Skin epidermis (tissue), 12 donors: Measurements from ENCODE around the gene HMGA1.

Experiments used
- H3K27ac ChIP-seq, 21 experiments: fragments of 200-600 bp; sonication (generic) in 11 of 21; one replicate each; pipeline ENCODE4 v1.5.0; 2020; ENCODE audit warnings: mild to moderate bottlenecking in 3 of 21, inconsistent platforms in 2 of 21, moderate library complexity in 2 of 21
- H3K4me3 ChIP-seq, 7 experiments: fragments of 200-600 bp; sonication (generic) in 2 of 7; one replicate each; pipeline ENCODE4 v1.5.0; 2020; ENCODE audit warnings: inconsistent platforms in 2 of 7, mild to moderate bottlenecking in 2 of 7, moderate library complexity in 1 of 7

The HMGA1 gene

DNA sequence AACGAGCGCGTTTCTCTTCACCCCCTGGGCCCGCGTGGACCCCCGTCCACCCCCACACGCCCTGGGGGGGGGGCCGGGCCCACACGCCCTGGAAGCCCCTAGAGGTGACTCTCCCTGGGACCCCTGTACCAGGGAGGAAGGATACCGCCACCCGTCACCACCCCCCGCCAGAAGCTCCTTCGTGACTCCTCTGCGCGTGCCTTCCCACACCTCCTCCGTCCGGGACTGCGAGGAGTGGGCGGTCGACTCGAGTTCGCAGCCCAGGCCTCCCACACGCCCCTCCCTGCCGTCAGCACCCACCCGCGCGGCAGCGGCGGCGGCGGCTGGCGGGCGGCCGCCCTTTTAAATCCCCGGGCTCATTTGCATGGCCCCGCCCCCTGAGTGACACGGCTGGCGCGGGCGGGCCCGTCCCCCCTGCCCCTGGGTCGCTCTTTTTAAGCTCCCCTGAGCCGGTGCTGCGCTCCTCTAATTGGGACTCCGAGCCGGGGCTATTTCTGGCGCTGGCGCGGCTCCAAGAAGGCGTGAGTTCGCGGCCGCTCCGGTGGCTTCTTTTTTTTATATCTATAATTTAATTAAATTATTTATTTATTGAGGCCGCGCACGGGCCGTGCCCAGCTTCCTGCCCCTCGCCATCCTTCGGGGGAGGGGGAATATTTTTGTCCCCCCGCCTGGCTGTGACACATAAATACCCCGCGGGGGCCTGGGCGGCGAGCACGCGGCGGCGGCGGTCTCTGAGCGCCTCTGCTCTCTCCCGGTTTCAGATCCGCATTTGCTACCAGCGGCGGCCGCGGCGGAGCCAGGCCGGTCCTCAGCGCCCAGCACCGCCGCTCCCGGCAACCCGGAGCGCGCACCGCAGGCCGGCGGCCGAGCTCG is at the start of gene HMGA1:
Gene HMGA1, plus strand, starts transcription at position 431 of the 873 bp plus-strand sequence. CDS start 3,908 bp downstream, outside the sequence.
- peak within 1 kb of the TSS; percentile 72 to 95 (median 92) for H3K27ac ChIP-seq
- H3K4me3 ChIP-seq = peak within 1 kb of the TSS; percentile 64 to 81 (median 72)

GRCh38 chr6:34189806-34190503 is 46.7 kb upstream of the HMGA1 start:
- Histone ChIP-seq H3K4me3 (no peak overlapping the region), H3K27ac (no peak overlapping the region)

- H3K27ac ChIP-seq = no peak overlapping the region
- H3K4me3 ChIP-seq = no peak overlapping the region
Measured at GRCh38 chr6:34190504-34191122, 46.1 kb upstream of the HMGA1 start.

DNA sequence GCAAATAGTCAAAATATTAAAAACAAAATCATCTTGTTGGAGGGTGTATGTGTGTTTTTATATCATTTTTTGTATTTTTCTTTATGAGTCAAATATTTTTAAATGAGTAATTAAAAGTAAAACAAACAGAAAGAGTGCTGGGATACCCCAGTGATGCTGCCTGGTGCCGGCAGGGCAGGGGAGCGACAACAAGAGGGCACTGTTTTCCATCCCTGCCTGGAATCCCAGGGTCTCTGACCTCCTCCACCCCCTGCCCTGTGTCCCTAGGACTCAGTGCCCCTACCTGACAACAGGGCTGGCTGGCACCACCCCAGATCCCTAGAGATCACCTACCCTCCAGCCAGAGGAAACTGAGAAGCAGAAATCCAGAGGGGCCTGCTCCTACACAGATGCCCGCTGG is 41.9 kb upstream of the HMGA1 start:
- Histone ChIP-seq H3K27ac (no peak overlapping the region), H3K4me3 (no peak overlapping the region)

- Histone ChIP-seq H3K27ac (peak overlapping the region in 1 of 21 experiments; percentile 67), H3K4me3 (no peak overlapping the region)
Measured at GRCh38 chr6:34195726-34196115, 41.0 kb upstream of the HMGA1 start.

- Histone ChIP-seq H3K27ac (peak overlapping the region in 5 of 21 experiments; percentile 11 to 67 (median 41)), H3K4me3 (peak overlapping the region; percentile 25 to 54 (median 40))
Measured at GRCh38 chr6:34196116-34196832, 40.4 kb upstream of the HMGA1 start.

DNA sequence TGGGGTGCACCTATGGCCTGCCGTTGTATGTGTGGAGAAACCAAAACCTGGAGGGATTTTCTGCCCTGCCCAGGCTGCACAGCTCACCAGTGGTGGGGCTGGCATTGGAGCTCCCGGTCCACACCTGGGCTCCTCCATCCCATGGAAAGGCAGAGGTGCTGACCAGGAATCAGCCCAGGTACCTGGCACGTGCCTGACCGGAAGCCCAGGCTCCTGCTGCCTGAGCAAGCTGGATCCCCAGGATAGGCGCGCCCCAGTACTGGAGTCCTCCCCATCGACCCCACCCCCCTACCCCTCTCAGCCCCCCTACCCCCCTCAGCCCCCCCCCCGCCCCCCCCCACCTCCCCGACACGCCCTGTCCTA is 39.9 kb upstream of the HMGA1 start:
- Histone ChIP-seq H3K27ac (peak overlapping the region in 4 of 21 experiments; percentile 11 to 67 (median 34)), H3K4me3 (peak overlapping the region; percentile 25 to 54 (median 40))

DNA sequence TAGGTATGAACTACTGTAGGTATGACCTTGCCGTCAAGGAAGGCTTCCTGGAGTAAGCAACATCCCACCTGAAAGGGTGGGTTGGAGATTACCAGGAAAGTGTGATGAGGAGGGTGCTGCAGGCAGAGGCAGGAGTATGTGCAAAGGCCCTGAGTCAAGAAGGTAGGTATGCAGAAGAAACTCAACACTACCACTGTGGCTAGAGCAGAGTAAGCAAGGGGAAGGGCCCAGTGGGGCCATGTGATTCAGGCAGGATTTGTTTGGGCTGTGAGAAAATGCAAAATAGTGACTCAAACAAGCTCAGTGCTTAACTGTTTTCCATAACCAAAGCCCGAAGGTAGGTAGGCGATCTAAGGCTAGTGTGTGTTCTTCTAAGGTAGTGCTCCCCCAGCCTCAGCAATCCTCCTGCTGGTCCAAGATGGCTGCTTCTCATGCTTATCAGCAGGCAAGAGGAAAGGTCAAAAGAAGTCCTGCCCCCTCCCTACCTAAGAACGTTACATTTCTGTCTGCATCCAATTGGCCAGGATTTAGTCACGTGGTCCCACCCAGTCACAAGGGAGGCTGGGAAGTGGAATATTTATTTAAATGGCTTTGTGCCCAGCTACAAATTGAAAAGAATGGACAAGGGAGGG is 36.2 kb upstream of the HMGA1 start:
- no peak overlapping the region for H3K4me3 ChIP-seq
- H3K27ac ChIP-seq = no peak overlapping the region

DNA sequence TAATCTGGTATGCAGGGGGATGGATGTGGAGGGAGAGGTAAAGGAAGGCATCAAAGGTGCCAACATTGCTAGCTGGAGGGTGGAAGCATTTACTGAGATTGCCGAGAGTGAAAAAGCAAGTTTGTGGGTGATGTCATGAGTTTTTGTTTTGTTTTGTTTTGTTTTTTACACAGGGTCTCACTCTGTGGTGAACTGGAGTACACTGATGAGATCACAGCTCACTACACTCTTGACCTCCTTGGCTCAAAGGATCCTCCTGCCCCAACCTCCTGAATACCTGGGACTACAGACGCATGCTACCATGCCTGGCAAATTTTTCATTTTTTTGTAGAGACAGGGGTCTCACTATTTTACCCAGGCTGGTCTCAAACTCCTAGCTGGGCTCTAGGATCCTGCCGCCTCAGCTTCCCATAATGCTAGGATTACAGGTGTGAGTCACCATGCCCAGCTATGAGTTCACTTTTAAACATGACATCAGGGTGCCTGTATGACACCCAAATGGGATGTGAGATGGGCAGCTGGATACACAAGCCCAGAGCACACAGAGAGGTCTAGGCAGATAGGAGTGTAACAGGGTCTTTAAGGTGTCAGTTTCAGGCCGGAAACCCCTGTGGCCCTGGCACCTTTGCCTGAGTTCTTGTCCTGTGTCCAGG is 35.1 kb upstream of the HMGA1 start:
- no peak overlapping the region for H3K4me3 ChIP-seq
- H3K27ac ChIP-seq = no peak overlapping the region

- Histone ChIP-seq H3K4me3 (no peak overlapping the region), H3K27ac (no peak overlapping the region)
Measured at GRCh38 chr6:34202329-34203201, 34.1 kb upstream of the HMGA1 start.

DNA sequence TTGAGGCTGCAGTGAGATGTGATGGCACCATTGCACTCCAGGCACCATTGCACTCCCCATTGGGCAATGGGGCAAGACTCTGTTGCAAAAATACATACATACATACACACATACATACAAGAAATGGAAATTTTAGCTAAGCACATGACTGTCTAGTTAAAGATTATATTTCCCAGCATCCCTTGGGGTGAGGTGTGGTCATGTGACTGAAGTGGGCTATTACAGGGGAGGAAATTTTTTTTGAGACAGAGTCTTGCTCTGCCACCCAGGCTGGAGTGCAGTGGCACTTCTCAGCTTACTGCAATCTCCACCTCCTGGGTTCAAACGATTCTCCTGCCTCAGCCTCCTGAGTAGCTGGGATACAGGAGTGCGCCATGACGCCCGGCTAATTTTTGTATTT is 32.0 kb upstream of the HMGA1 start:
- Histone ChIP-seq H3K4me3 (no peak overlapping the region), H3K27ac (no peak overlapping the region)

GRCh38 chr6:34205466-34205865 is 31.2 kb upstream of the HMGA1 start:
- Histone ChIP-seq H3K4me3 (no peak overlapping the region), H3K27ac (no peak overlapping the region)

DNA sequence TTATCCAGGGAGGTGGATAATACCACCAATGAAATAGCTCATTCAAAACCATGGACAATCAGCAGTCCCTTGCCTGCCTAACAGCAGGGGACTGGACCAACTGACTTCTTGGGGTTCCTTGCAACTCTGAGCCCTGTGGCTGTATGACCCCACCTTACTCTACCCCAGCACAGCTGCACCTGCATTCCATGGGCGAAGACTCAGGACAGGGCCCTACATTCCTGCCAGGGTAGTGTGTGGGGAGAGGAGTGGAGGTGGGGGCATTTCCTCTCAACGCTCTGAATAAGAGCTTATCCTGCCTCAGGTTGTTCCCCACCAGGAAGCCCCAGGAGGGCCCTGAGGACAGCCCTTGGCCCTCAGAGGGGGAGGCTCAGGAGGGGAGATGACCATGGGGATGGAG is 30.8 kb upstream of the HMGA1 start:
- no peak overlapping the region for H3K27ac ChIP-seq
- no peak overlapping the region for H3K4me3 ChIP-seq

DNA sequence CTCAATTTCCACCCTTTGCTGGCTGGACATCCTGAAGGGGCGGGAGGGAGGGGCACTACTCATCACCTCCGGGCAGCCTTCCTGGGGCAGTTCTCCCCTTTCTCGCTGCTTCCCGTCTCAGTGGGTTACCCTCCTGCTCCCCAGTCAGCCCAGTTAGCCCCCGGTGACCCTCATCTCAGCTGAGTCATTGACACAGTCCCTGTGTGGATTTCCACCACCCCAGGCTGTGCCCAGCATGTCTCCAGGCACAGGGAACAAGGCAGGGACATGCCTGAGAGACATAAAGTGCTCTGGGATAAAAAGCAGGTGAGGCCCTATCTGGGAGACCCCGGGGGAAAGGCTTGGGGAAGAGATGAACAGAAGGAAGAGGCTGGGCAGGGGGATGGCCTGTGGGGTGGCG is 29.9 kb upstream of the HMGA1 start:
- H3K27ac ChIP-seq = no peak overlapping the region

DNA sequence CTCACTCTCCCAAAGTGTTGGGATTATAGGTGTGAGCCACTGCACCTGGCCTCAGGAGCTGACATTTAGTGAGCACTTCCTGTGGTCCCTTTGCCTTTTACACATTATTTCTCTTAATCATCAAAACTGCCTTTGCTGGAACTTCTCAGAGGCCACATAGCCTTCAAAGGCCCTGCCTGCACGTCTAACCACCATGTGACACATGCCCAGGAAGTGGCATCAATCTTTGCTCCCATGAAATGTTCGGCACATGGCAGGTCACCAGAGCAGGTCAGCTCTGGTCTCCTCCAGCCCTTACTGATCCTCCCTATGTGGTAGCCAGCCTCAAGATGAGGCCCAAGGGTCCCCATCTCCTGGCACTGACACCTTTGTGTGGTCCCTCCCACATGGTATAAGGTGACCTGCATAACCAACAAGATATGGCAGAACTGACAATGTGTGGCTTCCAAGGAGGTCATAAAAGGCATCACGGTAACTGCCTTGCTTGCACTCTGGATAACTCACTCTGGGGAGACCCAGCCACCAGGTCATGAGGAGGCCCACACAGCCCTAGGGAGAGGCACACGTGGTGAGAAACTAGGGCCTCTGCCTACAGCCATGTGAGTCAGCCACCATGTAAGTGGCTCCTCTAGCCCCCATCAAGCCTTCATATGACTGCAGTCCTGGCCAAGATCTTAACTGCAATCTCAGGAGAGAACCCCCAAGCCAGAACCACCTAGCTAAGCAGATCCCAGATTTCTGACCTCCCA is 28.8 kb upstream of the HMGA1 start:
- Histone ChIP-seq H3K27ac (no peak overlapping the region), H3K4me3 (no peak overlapping the region)

More for the DNA sequence above, 29.9 kb upstream of the HMGA1 start:
- no peak overlapping the region for H3K4me3 ChIP-seq

GRCh38 chr6:34213772-34214171 is 22.9 kb upstream of the HMGA1 start:
- Histone ChIP-seq H3K27ac (no peak overlapping the region), H3K4me3 (no peak overlapping the region)

DNA sequence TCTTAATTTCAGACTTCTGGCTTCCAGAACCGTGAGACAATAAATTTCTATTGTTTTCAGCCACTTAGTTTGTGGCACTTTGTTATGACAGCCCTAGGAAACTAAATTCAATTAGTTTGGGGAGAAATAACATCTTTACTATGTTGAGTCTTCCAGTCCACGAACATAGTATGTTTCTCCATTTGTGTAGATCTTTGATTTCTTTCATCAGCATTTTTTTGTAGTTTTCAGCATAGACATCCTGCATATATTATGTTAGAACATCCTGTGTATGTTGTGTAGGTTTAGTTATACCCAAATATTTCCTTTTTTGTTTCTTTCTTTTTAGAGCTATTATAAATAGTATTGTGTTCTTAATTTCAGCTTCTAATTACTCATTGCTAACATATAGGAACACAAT is 18.0 kb upstream of the HMGA1 start:
- no peak overlapping the region for H3K27ac ChIP-seq
- H3K4me3 ChIP-seq = no peak overlapping the region
